NCI-H2029 (cell line): ENCODE data around the gene CDC42BPA.
"Not testable (repeated sequence)": the region's sequence is repeated elsewhere in the genome, so short reads cannot be mapped to it uniquely, and the experiment has no call there.

Source experiments
- DNase-seq: peaks from one replicate; lab custom pipeline; 2025; lab: John Stamatoyannopoulos, UW

Gene CDC42BPA

GRCh38 chr1:227306689-227307088 lies 11.6 kb downstream of the CDC42BPA start:
- no peak for DNase-seq

DNA sequence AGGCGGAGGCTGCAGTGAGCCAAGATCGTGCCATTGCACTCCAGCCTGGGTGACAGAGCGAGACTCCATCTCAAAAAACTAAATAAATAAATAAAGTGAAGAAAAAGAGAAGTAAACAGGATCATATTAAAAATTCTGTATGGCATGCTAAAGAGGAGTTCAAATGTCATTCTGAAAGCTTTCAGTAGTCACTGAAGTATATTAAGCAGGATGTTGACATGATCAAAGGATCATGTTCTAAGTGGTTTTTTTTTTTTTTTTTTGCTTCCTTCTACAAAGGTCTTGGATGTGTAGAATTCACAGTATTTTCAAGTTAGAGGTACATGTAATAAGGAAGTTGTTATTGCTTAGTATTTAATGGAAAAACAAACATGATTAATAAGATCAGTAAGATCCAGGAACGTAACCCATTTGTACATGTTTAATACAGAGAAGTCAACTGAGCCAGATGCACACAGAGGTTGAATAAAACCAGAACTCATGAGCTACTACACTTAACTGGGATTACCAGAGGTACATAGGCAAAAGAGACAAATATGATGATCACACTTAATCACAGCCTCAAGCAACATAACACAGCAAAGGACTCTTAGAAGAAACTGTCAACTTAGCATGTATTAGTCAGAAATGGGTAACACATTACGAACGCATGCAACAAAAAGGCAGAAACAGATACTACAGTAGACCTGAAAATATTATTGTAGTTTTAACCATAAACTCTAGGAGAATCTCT lies 12.2 kb downstream of the CDC42BPA start:
- DNase-seq: no peak

DNA sequence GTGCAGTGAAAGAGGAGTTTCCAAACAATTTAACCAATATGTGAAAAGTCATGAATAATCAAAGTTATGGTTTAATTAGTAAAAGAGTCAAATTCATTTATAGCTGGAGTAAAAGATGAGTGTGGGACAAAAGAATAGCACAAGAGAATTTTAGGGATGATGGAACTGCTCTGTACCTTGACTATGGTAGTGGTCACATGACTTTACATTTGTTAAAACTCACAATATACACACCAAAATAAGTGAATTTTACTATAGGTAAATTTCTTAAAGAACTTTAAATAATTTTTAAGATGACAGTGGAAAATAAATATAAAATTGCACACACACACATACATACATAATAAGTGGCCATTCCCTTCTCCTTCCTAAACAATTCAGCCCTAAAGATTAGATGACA lies 13.6 kb downstream of the CDC42BPA start:
- DNase-seq: no peak

DNA sequence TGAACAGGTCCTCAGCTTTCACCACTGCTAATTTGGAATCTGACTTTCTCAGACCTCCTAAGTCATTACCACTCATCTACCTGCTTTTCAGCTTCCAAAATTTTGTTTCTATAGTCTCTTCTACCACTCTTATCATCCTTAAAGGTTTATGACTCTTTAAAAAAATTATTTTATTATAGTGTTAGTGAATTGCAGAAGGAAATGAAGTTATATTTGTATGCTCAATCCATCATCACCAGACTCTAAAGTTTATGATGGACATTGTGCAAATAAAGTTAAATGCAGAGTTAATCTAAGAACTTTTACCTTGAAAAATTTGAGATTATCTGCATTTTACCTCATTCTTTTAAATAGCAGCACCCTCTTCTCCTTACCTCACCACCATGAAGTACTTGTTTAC lies 14.6 kb downstream of the CDC42BPA start:
- no peak for DNase-seq

DNA sequence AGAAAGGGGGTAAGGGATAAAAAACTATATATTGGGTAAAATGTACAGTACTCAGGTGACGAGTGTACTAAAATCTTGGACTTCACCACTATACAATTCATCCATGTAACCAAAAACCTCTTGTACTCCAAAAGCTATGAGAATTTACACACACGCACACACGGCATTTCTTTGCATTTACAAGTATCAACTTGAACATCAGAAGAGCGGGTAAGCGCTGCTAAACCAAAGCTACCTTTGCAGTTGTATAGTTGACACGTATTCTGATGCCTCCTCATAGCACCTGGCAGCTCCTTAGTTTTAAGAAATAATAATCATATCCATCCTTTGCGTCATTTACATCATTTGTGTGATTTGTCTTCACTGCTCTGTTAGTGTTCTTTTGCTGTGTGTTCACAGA lies 17.6 kb downstream of the CDC42BPA start:
- DNase-seq: no peak

DNA sequence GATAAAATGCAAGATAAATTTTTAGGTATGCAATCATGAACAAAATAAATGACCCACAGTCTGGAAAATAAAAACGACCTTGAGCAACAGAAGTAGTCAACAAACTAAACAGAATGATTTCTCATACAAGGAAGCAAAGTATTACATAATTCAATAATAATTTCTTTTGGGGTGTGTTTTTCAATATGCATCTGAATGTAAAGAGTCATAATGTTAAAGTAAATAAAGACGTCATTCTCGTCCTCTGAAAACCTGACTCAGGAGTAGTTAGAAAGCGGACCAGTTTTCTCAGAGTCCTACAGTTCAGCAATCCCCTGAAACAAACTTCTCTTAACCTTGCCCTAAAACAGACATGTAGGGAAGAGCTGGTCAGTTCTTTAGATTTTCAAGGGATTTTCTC lies 18.6 kb downstream of the CDC42BPA start:
- DNase-seq: no peak

- DNase-seq: no peak
These were observed 19.1 kb downstream of the CDC42BPA start for GRCh38 chr1:227299241-227299627.

DNA sequence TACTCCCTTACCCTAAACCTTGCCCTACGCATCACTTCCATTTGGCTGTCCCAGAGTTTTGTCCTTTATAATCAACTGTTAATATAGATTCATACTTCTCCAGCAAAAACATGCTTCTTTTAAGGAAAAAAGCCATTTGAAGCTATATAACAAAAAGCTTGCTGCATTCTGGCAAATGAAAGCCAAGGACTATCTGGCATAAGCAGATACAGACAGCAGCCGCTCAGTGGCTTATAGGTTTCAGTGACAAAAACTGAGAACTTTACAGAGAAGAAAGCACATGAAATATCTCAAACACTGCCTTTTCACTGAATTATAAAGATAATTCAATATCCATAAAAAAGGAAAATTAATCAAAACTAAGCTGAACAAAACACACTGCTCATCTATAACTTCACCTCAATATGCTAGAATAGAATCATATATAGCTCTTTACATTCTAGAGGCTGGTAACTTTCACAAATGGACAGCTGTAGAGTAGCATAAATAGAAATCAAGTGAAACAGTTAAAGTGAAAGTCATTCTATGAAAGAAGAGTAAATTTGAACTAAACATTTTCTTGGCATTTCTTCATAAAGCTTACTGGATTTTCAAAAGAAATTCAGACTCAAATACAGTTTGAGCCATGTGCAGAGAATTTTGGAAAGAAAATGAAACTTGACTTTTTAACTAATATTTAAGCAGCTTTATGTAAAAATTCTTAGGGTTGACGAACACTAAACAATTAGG lies 19.6 kb downstream of the CDC42BPA start:
- no peak for DNase-seq

DNA sequence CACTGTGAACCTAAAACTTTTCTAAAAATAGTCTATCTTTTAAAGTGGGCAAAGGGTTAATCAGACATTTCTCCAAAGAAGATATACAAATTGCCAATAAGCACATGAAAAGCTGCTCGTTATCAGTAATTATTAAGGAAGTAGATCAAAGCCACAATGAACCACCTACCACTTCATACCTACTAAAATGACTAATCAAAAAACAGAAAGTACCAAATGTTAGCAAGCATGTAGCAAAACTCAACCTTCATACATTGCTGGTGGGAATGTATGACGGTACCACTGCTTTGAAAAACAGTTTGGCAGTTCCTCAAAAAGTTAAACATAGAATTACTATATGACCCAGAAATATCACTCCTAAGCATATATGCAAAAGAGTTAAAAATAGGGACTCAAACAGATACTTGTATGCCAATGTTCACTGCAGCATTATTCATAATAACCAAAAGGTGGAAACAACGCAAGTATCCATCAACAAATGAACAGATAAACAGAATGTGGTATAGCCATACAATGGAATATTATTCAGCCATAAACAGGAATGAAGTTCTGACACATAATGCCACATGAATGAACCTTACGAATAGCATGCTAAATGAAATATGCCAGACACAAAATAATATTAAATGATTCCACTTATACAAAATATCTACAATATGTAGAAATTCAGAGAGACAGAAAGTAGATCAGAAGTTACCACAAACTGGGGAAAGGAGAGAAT lies 21.1 kb downstream of the CDC42BPA start:
- no peak for DNase-seq

DNA sequence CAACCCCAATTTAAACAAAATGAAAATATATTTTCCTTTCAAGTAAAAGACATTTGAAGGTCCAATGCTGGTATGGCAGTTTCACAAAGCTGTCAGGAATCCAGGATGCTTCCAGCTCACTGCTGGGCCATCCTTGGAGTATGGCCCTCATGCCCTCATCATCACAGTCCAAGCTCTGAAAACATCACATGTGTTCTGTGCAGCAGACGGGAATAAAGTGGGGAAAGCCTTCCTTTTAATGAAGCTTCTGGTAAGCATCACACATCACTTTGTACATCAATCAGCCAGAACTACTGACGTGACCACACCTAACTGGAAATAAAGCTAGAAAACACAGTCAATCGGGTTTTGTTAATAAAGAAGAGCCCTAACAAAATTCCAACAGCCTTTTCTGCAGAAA lies 22.7 kb downstream of the CDC42BPA start:
- no peak for DNase-seq

DNA sequence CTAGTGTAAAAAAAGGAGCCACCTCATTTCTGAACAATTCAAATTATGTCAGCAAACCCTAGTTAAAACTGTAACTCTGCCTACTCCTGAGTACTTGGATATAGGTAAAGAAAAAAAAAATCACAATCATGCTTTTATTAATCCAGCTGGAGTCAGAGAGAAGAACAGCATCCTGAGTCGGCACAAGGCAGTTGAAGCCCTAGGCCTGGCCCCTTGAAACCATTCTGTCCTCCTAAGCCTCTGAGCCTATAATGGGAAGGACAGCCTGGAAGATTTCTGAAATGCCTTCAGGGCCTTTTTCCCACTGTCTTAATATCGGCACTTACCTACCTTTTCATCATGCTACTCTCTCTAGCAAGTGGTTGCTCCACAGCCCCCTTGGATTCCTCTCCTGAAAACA lies 32.5 kb downstream of the CDC42BPA start:
- no peak for DNase-seq

- DNase-seq: no peak
These were observed 36.9 kb downstream of the CDC42BPA start for GRCh38 chr1:227281371-227281770.

GRCh38 chr1:227280836-227281235 lies 37.5 kb downstream of the CDC42BPA start:
- DNase-seq: no peak

GRCh38 chr1:227276156-227276693 lies 42.1 kb downstream of the CDC42BPA start:
- not testable (repeated sequence) for DNase-seq

DNA sequence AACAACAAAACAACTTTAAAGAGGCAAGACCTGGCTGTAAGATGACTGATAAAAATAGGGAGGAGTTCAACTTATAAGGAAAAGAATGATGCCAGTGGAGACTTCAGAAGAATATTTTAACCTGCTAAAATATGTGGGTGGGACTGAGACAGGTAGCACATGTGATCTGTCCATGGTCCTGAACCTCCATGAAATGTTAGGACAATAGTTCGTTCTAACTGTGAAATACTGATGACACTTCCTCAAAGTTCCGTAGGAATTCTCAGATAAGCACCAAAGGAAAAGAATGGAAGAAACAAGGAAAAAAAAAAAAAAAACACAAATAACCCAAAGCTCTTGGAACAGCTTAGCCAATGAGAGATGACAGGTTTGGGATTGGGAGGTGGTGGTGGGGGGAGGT lies 44.7 kb downstream of the CDC42BPA start:
- DNase-seq: no peak

GRCh38 chr1:227272428-227272827 lies 45.9 kb downstream of the CDC42BPA start:
- no peak for DNase-seq

DNA sequence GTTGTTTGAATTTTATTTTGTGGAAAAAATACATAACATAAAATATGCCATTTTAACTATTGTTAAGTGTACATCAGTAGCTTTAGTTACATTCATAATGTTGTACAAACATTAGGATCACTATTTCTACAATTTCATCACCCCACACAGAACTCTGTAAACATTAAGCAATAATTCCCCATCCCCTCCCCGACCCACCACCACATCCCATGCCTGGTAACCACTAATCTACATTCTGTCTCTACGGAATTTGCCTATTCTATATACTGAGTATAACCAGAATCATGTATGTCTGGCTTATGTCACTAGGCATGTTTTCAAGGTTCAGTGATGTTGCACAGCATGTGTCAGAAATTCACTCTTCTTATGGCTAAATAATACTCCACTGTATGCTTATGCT lies 47.7 kb downstream of the CDC42BPA start:
- DNase-seq: no peak

- no peak for DNase-seq
These were observed 49.3 kb downstream of the CDC42BPA start for GRCh38 chr1:227268943-227269342.

DNA sequence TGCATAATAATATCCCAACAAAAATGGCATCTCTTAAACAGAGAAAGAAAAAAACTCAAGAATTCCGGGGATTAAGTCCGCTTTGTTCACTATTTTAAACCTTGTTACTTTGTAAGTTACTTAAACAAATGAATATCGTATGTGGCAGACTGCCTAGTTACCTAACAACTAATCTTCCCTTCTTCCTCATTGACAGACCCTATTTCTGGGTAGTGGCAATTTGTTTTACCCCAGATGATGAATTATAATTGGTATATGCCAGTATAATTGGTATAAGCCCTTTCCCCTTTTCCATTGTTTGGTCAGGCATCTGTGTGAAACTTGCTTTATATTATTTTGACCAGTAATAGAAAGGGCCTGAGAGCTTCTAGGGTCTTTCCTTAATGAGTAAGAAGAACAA lies 52.4 kb downstream of the CDC42BPA start:
- no peak for DNase-seq

DNA sequence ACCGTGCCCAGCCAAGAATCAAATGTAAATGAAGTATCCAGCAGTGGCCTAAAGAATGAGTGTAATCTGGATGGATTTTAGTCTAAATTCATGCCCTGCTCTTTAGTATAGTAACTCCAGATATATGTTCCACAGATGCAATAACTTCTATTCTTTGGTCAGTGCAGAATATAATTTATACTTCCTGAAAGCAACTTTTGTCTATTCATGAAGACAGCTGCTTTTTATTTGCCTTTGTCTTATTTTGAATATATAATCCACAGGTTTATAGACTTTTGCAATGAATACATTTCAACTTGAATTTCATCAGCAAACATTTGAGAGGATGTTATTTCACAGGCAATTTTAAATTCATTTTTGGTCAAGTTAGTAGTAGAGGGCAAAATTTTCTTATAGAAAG lies 54.4 kb downstream of the CDC42BPA start:
- DNase-seq: no peak

DNA sequence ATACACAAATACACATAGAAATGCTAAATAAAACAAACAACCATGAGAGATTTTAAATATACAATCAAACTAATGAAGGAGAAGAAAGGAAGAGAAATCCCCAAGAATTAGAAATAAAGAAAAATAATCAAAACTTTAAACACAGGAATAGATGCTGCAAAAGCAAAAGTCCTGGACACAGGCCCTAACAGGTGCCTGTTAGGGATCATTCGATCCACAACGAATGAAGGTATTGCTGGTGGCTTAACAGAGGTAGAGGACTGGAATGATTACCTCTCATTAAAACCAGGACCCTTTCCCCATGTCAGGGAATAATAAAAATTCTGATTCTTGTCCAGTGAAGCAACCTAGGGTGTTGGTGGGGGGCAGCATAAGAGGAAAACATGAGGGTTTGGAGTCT lies 56.8 kb downstream of the CDC42BPA start:
- no peak for DNase-seq

DNA sequence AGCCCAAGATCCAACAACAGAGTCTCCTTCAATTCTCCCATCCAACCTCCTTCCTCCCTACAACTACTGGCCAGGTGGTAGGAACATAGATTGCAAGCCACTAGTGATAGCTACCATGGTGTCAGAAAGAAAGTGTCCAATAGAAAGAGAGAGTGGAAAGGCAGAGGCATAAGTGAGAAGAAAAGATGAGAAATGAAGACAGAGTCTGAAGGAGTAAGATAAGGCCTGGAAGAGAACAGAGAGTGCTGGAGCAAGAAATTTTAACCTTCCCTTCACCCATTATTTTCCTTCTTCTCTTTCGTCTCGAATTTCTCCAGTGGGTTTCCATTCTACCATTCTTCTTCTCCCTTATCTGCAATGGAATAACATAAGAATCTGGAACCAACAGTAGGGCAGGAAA lies 57.9 kb downstream of the CDC42BPA start:
- DNase-seq: no peak

DNA sequence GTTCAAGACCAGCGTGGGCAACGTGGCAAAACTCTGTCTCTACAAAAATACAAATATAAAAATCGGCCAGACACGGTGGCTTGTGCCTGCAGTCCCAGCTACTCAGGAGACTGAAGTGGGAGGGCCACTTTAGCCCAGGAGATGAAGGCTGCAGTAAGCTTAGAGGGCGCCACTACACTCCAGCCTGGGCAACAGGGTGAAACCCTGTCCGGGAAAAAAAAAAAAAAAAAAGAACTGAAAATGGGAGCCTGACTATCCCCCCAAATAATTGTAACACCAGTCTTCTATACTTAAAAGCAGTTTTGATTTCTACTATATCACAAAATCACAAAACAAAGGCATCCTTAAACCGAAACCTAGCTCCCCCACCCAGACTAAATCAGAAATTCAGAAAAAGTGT lies 60.3 kb downstream of the CDC42BPA start:
- DNase-seq: no peak
